Measurements from ENCODE around the gene SPRR2G.
"Not testable (repeated sequence)": the region's sequence is repeated elsewhere in the genome, so short reads cannot be mapped to it uniquely, and the experiment has no call there.

The SPRR2G gene

DNA sequence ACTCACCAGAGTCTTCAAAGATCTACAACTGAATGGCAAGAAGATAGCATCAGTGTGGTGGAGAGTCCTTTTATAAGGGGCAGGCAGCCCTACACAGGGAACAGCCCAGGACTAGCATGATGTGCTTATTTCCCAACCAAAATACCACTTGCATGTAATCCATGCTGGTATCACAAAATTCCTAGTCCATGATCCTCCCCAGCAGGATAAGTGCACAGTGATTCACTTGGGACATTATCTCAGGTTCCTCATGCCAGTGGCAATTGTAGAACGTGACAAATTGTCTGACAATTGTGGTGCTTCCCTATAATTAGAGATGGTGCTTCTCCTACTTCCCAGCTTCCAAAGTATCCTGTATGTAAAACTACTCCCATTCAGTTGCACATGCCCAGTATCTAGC, at the start of gene SPRR2G:
SPRR2G (minus strand) TSS at position 45 of the 400 bp plus-strand sequence. CDS start 780 bp downstream, outside the sequence.
- no peak for DNase-seq (ENCODE audit: low read depth in 1 of 2, low spot score in 1 of 2)

DNA sequence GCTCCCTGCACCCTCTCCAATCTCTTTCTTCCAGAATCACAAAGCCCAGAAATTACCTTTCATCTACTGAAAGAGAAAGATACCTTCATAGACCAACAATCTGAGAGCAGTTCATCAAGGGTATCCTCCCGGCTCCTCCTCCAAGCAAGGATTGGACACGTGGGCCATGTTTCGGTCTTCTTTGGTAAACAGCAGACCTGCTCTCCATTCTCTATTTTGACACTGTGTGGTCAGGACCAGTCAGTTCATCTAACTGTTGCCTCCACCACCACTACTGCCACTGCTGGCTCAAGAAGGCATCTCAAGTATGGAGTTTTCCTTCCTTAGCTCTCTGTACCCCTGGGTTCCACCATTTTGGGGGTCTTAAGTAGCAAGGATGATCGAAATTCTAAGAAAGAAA, 44.5 kb upstream of the SPRR2G start:
- no peak for DNase-seq (ENCODE audit: low read depth in 1 of 2, low spot score in 1 of 2)

DNA sequence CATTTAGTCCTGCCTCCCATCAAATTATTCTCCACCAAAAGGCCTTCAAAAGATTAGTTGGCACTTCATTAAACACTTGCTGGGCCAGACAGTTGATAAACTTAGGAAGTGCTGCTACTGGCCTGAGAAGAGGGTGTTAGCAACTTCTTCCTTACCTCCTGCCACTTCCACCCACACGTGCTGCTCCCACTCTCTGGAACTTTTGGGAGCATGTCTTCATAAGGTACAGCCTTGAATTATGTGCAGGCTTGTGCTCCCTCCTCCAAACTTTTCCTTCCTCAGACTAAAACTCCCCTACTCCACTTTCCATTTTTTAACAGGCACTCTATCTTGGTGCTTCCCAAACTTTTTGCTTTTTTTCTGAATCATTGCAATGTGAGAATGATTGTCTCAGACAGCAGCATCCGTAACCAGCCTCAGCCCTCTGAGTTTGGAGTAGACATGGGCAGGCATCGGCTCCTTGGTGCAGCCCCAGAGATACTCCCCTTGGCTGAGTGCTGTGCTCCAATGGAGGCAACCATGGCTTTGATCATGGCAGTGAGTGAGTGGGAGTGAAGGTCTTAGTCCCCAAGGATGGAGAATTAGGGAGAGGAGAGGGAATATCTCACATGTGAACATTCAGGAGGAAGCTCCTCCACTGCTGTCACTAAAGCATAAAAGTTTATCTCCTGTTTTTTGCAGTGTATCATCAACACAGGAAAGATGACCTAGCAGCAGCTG, 43.8 kb upstream of the SPRR2G start:
- DNase-seq (ENCODE audit: low read depth in 1 of 2, low spot score in 1 of 2): no peak

DNA sequence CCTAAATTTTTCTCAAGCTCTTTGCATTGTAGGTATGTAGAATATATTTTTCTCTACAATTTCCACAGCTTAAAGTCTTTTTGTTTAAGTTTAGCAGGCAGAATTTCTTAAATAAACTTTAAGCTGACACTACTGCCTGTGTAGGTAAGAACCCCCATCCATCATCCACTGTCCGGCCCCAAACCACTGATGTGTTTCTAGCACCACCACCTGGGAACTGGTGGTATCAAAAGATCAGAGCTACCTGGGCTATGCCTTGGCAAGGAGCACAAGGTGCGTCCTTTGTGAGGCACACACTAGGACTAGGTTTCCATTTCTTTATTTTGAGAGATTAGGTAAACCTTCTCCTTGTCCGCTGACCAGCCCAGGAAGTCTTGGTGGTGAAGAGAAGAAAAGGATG, 42.0 kb upstream of the SPRR2G start:
- DNase-seq (ENCODE audit: low read depth in 1 of 2, low spot score in 1 of 2): no peak

DNA sequence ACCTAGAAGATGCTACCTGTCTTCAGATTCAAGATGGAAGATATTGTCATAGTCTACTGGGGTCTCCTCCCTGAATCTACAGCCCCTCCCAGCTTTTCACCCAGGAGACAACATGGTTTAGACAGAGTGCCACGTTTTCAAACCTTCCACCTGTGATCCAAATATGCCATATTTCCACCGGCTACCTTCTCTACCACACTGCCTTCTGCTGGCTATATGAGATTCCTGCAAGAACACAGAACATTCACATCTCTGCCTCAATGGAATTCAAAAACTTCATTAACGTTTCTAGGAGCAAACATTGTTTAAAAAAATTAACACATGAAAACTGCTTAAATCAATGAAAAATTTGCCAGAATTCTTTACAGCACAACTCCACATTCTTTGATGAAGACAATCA, 39.7 kb upstream of the SPRR2G start:
- no peak for DNase-seq (ENCODE audit: low read depth in 1 of 2, low spot score in 1 of 2)

DNA sequence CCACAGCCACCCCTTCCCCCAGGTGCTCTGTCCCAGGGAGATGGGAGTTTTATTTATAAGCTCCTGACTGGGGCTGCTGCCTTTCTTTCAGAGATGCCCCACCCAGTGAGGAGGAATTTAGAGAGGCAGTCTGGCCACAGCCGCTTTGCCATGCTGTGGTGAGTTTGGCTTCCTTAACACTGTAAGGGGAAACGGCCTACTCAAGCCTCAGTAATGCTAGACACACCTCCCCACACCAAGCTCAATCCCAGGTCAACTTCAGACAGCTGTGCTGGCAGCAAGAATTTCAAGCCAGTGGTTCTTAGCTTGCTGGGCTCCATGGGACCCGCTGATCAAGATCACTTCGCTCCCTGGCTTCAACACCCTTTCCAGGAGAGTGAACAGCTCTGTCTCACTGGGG, 37.6 kb upstream of the SPRR2G start:
- not testable (repeated sequence) for DNase-seq (ENCODE audit: low read depth in 1 of 2, low spot score in 1 of 2)

DNA sequence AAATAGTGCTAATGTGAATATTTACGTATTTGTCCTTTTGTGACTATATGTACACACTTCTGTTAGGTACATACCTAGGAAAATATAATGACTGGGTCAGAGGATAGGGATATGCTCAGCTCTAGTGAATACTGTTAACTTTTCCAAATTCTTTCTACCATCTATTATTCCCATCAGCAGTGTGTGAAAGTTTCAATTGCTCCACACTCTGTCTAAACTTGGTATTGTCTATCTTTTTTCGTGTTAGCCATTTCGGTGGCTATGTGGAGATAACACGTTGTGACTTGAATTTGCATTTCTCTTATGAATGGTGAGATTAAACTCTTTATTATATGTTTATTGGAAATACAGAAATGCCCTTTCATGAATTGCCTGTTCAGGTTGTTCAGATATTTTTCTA, 29.9 kb upstream of the SPRR2G start:
- DNase-seq (ENCODE audit: low read depth in 1 of 2, low spot score in 1 of 2): no peak

DNA sequence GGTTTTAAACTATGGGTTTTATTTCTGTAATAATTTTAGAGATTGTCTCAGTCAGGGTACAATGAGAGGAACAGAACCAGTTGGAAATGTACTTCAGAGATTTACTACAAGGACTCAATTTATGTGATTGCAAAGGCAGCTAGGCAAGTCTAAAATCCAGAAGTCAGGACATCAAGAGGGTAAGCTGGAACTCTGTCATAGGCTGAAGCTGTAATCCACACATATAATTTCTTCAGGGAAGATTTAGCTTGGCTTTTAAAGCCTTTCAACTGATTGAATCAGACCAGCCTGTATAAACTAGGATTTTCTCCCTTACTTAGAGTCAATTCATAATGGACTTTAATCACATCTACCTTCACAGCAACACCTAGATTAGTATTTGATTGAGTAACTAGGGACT, 28.2 kb upstream of the SPRR2G start:
- no peak for DNase-seq (ENCODE audit: low read depth in 1 of 2, low spot score in 1 of 2)

DNA sequence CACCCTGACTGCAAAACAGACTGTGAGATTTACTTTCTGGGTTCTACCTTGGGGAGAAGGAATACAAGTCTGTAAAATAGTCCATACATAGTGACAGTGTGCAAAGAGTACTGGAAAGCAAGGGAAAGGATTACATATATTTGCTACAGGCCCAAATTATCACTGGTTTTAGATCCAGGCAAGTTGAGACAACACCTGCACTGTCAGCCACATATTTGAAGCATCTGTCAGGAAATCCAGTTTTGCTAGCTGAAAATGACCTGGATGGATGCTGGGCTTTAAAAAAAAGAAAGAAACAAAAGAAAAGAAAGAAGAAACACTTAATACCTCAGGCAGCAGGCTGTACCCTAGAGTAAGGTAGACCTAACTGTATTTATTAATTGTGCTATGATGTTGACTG, 23.9 kb upstream of the SPRR2G start:
- DNase-seq (ENCODE audit: low read depth in 1 of 2, low spot score in 1 of 2): no peak

DNA sequence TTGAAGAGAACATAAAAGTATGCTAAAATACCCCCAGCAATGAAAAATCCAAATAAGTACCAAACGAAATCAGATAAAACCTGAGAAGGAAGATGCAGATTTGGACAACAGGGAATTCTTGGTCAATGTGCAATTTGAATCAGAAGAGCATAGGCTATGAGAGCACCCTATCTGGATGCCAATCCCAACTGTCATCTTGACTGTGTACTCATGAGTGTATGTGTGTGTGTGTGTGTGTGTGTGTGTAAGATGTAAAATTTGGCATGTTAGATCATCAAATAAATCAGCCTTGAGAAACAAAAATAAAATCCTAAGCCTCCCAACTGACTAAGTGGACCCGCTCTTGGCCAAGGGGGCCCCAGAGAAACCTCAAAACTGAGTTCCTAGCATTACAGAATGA, 18.0 kb upstream of the SPRR2G start:
- no peak for DNase-seq (ENCODE audit: low read depth in 1 of 2, low spot score in 1 of 2)

DNA sequence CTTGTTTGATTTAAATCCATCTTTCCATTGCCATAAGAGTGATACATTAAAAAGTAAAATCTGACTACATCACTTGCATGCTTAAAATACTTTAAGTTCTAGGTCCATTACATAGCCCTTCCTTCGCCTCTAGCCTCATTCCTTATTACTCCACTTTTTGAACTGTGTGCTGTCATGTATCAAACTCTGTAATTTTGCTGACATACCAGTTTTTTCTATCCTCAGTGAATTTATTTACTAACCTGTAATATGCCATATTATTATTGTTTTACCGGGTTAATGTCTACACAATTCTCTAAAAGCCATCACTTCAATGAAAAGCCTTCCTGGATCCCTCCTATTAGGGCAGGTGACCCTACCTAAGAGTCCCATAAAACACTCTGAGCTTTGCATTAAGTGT, 4.9 kb upstream of the SPRR2G start:
- no peak for DNase-seq (ENCODE audit: low read depth in 1 of 2, low spot score in 1 of 2)

DNA sequence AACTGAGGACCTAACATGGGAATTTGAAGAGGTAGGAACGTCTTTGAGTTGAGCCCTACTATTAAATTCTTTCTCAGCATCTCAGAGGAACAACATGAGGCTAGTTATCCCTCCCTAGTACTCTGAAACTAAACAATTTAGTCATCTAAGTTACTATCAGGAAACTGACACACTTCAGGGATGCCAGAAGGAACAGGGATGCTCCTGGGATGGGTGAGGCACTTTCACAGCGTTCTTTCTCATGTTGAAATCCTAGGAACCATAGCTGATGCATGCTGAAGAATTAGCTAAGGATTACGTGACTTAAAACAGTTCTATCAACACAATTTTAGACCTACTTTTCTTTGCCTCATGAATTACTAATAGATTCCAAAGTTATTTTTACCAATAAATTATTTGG, 1.8 kb upstream of the SPRR2G start:
- DNase-seq (ENCODE audit: low read depth in 1 of 2, low spot score in 1 of 2): no peak

DNA sequence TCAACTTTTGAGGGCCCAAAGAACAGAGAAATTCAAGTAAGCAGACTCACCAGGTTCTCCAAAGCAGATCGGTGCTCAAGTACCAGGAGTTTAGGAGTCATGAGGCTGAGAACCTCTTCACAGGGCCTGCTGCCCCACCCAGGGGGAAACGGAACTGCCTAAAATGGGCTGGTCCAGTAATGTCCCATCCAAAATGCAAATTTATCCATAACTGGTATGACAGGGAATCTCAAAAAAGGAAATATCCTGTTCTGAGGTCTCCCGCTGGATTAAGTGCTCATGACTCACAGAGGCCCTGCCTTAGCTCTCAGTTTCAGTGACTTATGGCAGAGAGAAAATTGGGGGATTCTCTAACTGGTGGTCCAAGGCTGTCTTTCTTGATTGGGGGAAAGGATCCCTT, 9.3 kb downstream of the SPRR2G start:
- DNase-seq (ENCODE audit: low read depth in 1 of 2, low spot score in 1 of 2): no peak

DNA sequence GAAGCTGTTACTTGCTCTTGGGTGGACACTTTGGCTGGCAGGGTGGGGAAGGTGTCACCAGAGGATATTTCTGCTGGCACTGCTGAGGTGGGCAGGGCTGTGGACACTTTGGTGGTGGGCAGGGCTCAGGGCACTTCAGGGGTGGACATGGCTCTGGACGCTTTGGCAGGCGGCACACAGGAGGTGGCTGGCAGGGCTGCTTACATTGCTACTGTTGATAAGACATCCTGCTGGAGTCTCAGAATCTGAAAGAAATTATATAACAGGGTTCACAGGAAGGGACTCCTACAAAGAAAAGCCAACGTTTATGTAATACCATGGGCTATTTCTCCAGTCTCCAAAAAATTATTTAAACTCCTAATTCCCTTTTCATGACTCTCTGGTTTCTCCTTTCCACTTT, 10.2 kb downstream of the SPRR2G start:
- DNase-seq (ENCODE audit: low read depth in 1 of 2, low spot score in 1 of 2): no peak

DNA sequence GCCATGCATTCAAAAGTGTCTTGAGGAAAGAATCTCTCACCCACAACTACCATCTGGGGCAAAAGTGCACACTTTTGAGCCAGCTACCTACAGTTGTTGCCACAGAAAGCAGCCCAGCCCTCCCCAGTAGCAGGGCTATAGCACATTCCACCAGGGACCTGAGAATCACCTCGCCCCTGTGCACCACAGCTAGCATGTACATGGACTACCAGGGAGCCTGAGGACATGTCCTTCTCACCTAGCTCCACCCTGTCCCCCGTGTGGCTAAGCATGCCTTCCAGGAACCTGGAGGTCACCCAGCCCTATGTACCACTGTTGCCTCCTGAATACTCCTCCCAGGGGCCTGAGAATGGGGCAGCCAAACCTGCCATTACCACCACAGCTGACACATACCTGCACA, 16.9 kb downstream of the SPRR2G start:
- DNase-seq (ENCODE audit: low read depth in 1 of 2, low spot score in 1 of 2): no peak

DNA sequence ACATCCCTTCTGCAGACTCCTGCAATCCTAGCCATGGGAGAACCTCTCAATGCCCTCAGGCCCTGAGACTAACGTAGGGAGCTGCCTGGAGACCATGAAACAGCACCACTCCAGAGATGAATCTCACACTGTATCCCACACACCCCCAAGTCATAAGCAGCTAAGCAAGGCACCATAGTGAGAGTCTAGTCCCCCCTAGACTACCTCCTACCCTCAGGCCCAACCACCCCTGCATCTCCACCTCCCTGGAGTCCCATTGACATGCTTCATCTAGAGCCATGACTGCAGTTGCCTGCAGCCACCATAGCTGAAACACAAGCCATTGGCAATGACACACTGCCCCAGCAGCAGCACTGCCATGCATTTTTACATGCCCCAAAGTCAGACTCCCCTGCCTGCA, 17.4 kb downstream of the SPRR2G start:
- no peak for DNase-seq (ENCODE audit: low read depth in 1 of 2, low spot score in 1 of 2)

DNA sequence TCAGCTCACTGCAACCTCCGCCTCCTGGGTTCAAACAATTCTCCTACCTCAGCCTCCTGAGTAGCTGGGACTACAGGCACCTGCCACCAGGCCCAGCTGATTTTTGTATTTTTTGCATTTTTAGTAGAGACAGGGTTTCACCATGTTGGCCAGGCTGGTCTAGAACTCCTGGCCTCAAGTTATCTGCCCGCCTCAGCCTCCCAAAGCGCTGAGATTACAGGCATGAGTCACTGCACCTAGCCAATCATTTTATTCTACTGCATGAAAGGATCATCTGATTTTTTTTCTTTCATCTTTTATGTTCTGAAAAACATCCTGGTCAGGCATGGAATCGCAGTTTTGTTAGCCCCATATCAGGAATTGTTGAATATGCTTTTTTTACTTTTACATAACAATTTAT, 22.0 kb downstream of the SPRR2G start:
- not testable (repeated sequence) for DNase-seq (ENCODE audit: low read depth in 1 of 2, low spot score in 1 of 2)

DNA sequence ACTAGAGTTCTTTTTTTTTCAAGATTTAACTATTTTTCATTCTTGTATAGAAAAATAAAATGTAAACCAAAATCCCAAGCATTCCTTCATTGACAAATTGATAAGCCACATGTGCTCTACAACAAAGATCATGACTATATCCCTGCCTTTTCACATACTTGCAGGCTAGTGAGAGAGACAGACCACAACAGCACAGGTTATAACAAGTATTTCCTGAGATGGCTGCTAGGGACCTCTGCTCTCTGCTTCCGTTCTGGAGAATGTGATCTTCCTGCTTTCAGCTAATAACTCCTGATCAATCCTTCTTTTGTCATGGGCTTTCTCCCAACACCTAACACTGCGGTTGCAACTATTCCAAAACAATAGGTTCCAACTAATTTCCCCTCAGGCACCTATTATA, 23.4 kb downstream of the SPRR2G start:
- DNase-seq (ENCODE audit: low read depth in 1 of 2, low spot score in 1 of 2): no peak

DNA sequence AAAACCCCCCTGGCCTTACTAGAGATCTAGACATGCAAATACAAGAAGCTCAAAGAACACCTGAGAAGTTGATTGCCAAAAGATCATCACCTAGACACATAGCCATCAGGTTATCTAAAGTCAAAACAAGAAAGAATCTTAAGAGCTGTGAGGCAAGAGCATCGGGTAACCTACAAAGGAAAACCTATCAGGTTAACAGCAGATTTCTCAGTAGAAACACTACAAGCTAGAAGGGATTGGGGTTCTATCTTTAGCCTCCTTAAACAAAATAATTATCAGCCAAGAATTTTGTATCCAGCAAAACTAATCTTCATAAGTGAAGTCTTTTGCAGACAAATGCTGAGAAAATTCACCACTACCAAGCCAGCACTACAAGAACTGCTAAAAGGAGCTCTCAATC, 25.2 kb downstream of the SPRR2G start:
- no peak for DNase-seq (ENCODE audit: low read depth in 1 of 2, low spot score in 1 of 2)

DNA sequence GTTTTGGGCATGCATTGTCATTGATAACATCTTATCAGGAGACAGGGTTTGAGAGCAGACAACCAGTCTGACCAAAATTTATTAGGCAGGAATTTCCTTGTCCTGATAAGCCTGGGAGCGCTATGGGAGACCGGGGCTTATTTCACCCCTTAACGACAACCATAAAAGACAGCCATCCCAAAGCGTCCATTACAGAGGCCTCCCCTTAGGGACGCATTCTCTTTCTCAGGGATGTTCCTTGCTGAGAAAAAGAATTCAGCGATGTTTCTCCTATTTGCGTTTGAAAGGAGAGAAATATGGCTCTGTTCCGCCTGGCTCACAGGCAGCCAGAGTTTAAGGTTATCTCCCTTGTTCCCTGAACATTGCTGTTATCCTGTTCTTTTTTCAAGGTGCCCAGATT, 26.9 kb downstream of the SPRR2G start:
- not testable (repeated sequence) for DNase-seq (ENCODE audit: low read depth in 1 of 2, low spot score in 1 of 2)

DNA sequence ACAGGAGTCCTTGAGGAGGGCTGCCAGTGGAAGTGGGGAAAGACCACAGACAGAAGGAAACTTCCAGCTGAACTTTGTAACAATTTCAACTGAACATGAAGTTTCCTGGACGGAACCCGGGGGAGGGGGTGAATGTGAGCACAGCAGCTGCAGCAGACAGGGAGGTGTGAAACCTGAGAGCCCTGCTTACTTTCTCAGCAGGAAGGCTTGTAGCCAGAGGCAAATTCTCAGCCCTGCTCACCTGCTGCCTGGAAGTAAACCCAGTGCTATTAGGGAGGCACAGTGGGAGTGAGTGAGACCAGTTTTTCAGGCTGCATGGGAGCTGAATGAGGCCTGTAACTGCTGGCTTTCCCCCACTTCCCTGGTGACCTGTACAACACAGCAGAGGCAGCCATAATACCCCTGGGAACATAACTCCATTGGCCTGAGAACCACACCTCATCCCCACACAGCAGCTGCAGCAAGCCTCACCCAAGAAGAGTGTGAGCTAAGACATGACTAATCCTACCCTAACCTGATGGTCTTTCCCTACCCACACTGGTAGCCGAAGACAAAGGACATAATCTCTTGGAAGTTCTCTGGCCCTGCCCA, 27.8 kb downstream of the SPRR2G start:
- DNase-seq (ENCODE audit: low read depth in 1 of 2, low spot score in 1 of 2): no peak

DNA sequence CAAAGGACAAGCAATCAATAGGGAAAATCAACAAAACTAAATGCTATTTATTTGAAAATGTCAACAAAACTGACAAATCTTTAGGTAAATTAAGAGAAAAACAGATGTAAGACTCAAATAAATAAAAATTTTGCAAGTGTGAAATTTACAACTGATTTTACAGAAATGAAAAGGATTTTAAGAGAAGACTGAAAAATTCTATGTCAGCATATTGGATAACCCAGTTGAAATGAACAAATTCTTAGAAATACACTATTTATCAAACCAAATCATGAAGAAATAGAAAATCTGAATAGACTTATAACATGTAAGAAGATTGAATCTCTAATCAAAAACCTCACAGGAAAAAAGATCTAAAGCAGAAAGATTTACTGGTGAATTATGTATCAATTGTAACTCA, 29.7 kb downstream of the SPRR2G start:
- DNase-seq (ENCODE audit: low read depth in 1 of 2, low spot score in 1 of 2): no peak

DNA sequence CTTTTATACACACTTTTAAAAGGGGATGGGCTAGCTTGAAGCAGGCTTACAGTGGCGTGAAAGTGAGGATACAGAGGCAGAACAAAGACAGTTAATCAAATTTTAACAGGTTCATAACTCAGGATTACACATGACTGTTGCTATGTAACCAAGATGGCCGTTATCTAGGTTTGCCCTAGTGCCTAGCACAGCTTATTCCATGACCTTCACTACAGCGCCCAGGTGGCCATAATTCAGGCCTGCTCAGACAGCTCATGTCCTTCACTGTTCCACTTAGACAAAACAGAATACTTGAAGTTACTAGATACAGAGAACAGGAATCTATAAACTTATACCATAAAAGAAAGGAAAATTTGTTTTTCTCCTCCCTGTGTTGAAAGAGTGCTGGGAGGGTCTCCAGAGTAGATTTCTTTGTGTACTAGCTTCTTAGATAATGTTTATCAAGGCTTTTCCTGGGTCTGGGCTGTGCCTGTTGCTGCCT, 31.2 kb downstream of the SPRR2G start:
- DNase-seq (ENCODE audit: low read depth in 1 of 2, low spot score in 1 of 2): no peak
